WI38 (cell line): ENCODE results near the gene FA2H.
"Not testable (repeated sequence)": the region's sequence is repeated elsewhere in the genome, so short reads cannot be mapped to it uniquely, and the experiment has no call there.

ENCODE experiments used
- H3K4me3 ChIP-seq: 2 replicates; pipeline ENCODE4 v1.5.1; 2011; ENCODE audit warnings: low read depth, mild to moderate bottlenecking, control low read depth, low read length
- TF ChIP-seq, protein P1 (sequence below): IDR thresholded peaks from 2 replicates; pipeline ENCODE4 v1.5.1; 2012; ENCODE audit warnings: low read depth, mild to moderate bottlenecking, control low read depth, low read length

FA2H gene

GRCh38 chr16:74774223-74775139 lies at the start of gene FA2H:
Gene FA2H, minus strand, starts transcription at chr16:74774820. Its CDS starts 65 bp downstream, at chr16:74774755.
- H3K4me3 ChIP-seq, result no peak within 1 kb of the TSS
- TF ChIP-seq, protein P1, sequence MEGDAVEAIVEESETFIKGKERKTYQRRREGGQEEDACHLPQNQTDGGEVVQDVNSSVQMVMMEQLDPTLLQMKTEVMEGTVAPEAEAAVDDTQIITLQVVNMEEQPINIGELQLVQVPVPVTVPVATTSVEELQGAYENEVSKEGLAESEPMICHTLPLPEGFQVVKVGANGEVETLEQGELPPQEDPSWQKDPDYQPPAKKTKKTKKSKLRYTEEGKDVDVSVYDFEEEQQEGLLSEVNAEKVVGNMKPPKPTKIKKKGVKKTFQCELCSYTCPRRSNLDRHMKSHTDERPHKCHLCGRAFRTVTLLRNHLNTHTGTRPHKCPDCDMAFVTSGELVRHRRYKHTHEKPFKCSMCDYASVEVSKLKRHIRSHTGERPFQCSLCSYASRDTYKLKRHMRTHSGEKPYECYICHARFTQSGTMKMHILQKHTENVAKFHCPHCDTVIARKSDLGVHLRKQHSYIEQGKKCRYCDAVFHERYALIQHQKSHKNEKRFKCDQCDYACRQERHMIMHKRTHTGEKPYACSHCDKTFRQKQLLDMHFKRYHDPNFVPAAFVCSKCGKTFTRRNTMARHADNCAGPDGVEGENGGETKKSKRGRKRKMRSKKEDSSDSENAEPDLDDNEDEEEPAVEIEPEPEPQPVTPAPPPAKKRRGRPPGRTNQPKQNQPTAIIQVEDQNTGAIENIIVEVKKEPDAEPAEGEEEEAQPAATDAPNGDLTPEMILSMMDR, result peak; percentile 10; the same call in 1 of the 2 replicates

DNA sequence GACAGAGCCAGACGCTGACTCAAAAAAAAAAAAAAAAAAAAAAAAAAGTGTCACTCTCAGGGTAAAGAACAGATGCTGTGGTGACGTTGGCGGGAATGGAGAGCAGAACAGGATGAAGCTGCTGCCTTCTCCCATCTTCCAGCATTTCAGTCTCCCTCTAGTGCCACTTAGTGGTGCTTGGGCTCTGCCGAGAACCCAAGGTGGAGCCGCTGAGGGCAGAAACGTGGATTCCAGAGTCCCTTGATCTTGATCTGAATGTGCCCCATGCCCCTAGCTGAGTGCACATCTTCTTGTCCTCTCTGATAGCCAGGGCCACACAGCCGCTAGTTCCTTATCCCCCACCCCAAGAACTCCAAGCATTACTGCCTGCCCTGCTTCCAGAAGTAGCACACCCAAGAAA lies 43.2 kb upstream of the FA2H start:
- TF ChIP-seq, protein P1, result no peak
- no peak overlapping the region for H3K4me3 ChIP-seq

DNA sequence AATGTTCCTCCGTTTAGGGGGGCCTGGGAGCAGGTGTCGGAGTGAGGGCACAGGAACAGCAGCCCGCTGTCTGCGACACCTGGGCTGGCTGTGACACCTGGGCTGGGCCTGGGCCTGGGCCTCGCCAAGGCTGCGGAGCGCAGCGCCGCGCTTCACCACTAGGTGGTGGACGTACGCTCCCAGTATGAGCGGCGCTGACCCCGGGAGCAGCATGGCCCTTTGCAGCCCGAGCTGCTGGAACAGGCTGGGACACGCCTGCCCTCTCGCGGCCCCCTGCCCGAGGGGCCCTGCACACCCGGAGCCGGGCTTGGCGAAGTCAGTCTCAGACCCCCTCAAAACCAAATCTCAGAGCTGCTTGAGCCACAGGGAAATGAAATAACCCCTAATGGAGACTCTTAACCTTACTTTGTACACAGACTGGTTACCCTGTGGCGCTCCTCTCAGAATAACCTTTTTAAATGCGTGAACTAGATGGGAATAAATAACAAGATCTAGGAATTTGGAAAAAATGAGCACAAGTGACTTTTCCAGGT lies 38.6 kb upstream of the FA2H start:
- no peak overlapping the region for H3K4me3 ChIP-seq
- TF ChIP-seq, protein P1, result peak; percentile 97

GRCh38 chr16:74811911-74812310 lies 37.3 kb upstream of the FA2H start:
- TF ChIP-seq, protein P1, result no peak
- H3K4me3 ChIP-seq, result no peak overlapping the region

GRCh38 chr16:74811216-74811615 lies 36.6 kb upstream of the FA2H start:
- not testable (repeated sequence) for H3K4me3 ChIP-seq

GRCh38 chr16:74807052-74807646 lies 32.5 kb upstream of the FA2H start:
- H3K4me3 ChIP-seq, result no peak overlapping the region
- TF ChIP-seq, protein P1, result no peak

GRCh38 chr16:74800216-74800871 lies 25.7 kb upstream of the FA2H start:
- TF ChIP-seq, protein P1, result no peak
- no peak overlapping the region for H3K4me3 ChIP-seq
